AG10803 (cell line): Measurements from ENCODE around the gene FOXC2.

Source experiments
- DNase-seq: peaks from one replicate; pipeline ENCODE4 v3.0.0; 2010; ENCODE audit warnings: low read depth
- H3K4me3 ChIP-seq: 2 replicates; pipeline ENCODE4 v1.5.1; 2011; ENCODE audit warnings: mild to moderate bottlenecking, low read length, control low read depth
- TF ChIP-seq, protein P1 (sequence below): conservative IDR thresholded peaks from 2 replicates; pipeline ENCODE4 v1.5.1; 2011; ENCODE audit warnings: mild to moderate bottlenecking, low read length, control low read depth, inconsistent platforms

The FOXC2 gene

DNA sequence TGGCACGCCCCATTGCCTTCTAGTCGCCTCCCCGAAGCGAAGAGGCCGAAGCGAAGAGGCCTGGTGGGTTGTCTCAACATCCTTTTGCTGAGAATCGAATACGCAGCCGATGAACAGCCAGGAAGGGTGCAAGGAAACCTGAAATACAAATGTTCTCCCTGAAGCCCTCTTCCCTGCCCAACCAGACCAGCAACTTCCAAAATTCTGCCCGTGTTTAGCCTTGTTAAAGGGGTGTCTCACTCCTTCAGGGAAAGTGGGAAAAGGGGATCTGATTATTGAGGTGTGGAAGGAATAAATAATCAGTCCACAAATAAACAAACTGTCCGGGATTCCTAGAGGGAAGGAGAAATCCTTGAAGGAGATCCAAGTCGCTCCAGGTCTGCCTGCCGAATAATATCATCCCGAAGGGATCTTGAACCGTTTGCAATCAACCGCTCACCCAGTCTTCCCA is 1.4 kb upstream of the FOXC2 start:
- DNase-seq, result no peak
- H3K4me3 ChIP-seq, result no peak overlapping the region
- TF ChIP-seq, protein P1, sequence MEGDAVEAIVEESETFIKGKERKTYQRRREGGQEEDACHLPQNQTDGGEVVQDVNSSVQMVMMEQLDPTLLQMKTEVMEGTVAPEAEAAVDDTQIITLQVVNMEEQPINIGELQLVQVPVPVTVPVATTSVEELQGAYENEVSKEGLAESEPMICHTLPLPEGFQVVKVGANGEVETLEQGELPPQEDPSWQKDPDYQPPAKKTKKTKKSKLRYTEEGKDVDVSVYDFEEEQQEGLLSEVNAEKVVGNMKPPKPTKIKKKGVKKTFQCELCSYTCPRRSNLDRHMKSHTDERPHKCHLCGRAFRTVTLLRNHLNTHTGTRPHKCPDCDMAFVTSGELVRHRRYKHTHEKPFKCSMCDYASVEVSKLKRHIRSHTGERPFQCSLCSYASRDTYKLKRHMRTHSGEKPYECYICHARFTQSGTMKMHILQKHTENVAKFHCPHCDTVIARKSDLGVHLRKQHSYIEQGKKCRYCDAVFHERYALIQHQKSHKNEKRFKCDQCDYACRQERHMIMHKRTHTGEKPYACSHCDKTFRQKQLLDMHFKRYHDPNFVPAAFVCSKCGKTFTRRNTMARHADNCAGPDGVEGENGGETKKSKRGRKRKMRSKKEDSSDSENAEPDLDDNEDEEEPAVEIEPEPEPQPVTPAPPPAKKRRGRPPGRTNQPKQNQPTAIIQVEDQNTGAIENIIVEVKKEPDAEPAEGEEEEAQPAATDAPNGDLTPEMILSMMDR, result no peak

GRCh38 chr16:86565644-86566511 is 751 bp upstream of the FOXC2 start:
- H3K4me3 ChIP-seq, result peak overlapping the region; percentile 30
- DNase-seq, result no peak
- TF ChIP-seq, protein P1, result no peak

- H3K4me3 ChIP-seq, result peak overlapping the region; percentile 65
- peak; percentile 60 for DNase-seq
- TF ChIP-seq, protein P1, result no peak
Measured at GRCh38 chr16:86566966-86567700, 504 bp downstream of the FOXC2 start.

DNA sequence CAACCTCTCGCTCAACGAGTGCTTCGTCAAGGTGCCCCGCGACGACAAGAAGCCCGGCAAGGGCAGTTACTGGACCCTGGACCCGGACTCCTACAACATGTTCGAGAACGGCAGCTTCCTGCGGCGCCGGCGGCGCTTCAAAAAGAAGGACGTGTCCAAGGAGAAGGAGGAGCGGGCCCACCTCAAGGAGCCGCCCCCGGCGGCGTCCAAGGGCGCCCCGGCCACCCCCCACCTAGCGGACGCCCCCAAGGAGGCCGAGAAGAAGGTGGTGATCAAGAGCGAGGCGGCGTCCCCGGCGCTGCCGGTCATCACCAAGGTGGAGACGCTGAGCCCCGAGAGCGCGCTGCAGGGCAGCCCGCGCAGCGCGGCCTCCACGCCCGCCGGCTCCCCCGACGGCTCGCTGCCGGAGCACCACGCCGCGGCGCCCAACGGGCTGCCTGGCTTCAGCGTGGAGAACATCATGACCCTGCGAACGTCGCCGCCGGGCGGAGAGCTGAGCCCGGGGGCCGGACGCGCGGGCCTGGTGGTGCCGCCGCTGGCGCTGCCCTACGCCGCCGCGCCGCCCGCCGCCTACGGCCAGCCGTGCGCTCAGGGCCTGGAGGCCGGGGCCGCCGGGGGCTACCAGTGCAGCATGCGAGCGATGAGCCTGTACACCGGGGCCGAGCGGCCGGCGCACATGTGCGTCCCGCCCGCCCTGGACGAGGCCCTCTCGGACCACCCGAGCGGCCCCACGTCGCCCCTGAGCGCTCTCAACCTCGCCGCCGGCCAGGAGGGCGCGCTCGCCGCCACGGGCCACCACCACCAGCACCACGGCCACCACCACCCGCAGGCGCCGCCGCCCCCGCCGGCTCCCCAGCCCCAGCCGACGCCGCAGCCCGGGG is 1.3 kb downstream of the FOXC2 start:
- H3K4me3 ChIP-seq, result peak overlapping the region; percentile 70
- TF ChIP-seq, protein P1, result no peak
- peak; percentile 52 for DNase-seq

GRCh38 chr16:86568677-86569623 is 2.3 kb downstream of the FOXC2 start:
- TF ChIP-seq, protein P1, result no peak
- peak overlapping the region; percentile 70 for H3K4me3 ChIP-seq

More at GRCh38 chr16:86568677-86569623, 2.3 kb downstream of the FOXC2 start:
- no peak for DNase-seq
